ENCODE results near the gene PARP3. TPM values are rescaled to one million over a fixed set of nuclear protein-coding genes. Genes with fewer than 3 reads are reported as not detected.
"Not testable (repeated sequence)": the region's sequence is repeated elsewhere in the genome, so short reads cannot be mapped to it uniquely, and the experiment has no call there.

PARP3 gene
- total RNA-seq, 1 donor from 2014 or later = 4.6 TPM

DNA sequence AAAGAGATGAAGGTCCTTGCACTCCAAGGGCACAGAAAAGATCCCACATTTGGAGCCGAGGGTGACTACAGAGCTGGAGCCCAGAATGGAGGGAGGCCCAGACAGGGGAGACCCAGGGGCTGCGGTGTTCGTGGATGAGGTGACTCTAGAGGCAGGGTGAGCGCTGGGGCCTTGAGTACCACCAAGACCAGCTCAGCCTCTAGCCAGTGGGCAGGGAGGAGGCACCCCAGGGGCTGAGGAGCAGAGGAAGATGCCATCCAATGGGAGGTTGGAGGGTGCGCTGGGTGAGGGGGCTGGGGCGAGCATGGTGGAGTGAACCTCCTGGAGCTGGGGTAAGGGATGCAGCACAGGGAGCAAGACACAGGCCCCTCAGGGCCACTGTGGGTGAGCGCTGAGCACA lies 13.7 kb upstream of the PARP3 start:
- H3K36me3 Mint-ChIP-seq (ENCODE audit: low read depth) = no peaks in the 10 kb centered on the region

DNA sequence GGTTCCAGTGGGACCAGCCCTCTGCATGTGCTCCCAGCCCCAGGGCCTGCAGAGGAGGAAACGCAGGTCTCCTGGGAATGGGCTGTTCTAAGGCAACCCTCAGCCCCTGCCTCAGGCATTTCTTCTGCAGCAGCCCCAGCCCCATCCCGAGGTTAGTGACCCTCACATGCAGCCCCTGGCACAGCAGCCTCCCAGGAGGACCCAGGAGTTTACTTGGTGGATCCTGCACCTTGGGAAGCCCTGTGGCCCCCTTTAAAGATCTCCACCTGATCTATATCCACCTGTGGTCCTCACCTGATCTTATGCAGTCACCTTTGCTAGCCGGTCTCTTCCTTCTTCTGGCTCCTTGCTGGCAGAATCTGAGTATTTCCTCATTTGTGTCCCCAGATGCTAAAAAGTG lies 13.2 kb upstream of the PARP3 start:
- H3K4me3 Mint-ChIP-seq; H3K36me3 Mint-ChIP-seq (ENCODE audit: low read depth); DNase-seq (ENCODE audit: low read depth, low spot score); H3K27me3 Mint-ChIP-seq (ENCODE audit: low read depth); H3K27ac Mint-ChIP-seq (ENCODE audit: unreplicated experiment); H3K9me3 Mint-ChIP-seq; H3K4me1 Mint-ChIP-seq: not testable (repeated sequence)

More for the DNA sequence above, 13.7 kb upstream of the PARP3 start:
- H3K27me3 Mint-ChIP-seq (ENCODE audit: low read depth) = no peaks in the 10 kb centered on the region
- H3K4me3 Mint-ChIP-seq = no peak overlapping the region
- DNase-seq (ENCODE audit: low read depth, low spot score) = no peak
- TF ChIP-seq CTCF (conservative IDR thresholded peaks at IDR 0.05) = no peak
- no peak overlapping the region for H3K27ac Mint-ChIP-seq (ENCODE audit: unreplicated experiment)
- no peaks in the 10 kb centered on the region for H3K4me1 Mint-ChIP-seq
- H3K9me3 Mint-ChIP-seq = no peaks in the 10 kb centered on the region

GRCh38 chr3:51929420-51930003 lies 12.7 kb upstream of the PARP3 start:
- no peak overlapping the region for H3K27ac Mint-ChIP-seq (ENCODE audit: unreplicated experiment)
- H3K36me3 Mint-ChIP-seq (ENCODE audit: low read depth) = no peaks in the 10 kb centered on the region
- DNase-seq (ENCODE audit: low read depth, low spot score) = no peak
- H3K9me3 Mint-ChIP-seq = no peaks in the 10 kb centered on the region
- H3K27me3 Mint-ChIP-seq (ENCODE audit: low read depth) = no peaks in the 10 kb centered on the region
- H3K4me1 Mint-ChIP-seq = no peaks in the 10 kb centered on the region
- no peak for TF ChIP-seq CTCF (conservative IDR thresholded peaks at IDR 0.05)
- H3K4me3 Mint-ChIP-seq = no peak overlapping the region

- H3K4me1 Mint-ChIP-seq = no peaks in the 10 kb centered on the region
Measured at GRCh38 chr3:51930439-51930838, 11.7 kb upstream of the PARP3 start.

DNA sequence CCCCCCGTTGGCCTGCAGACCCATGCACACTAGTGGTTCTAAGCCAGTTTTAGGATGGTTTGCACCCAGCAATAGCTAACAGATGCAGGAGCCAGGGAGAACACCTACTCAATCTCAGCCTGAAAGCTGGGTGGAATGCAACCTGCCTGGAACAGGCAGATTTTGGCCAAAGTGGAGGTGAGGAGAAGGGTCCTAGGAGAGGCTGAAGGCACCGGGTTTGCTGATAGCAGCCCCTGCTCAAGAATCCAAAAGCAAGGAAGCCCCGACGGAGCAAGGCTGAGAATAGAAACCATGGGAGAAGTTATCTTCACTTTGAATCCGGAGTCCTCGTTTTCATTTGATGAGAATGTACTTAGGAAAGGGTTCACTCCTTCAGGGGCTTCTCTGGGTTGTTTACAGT lies 10.4 kb upstream of the PARP3 start:
- no peak for DNase-seq (ENCODE audit: low read depth, low spot score)
- H3K4me3 Mint-ChIP-seq = no peak overlapping the region
- no peaks in the 10 kb centered on the region for H3K4me1 Mint-ChIP-seq
- no peak overlapping the region for H3K27ac Mint-ChIP-seq (ENCODE audit: unreplicated experiment)
- H3K9me3 Mint-ChIP-seq = no peaks in the 10 kb centered on the region
- H3K27me3 Mint-ChIP-seq (ENCODE audit: low read depth) = no peaks in the 10 kb centered on the region
- no peaks in the 10 kb centered on the region for H3K36me3 Mint-ChIP-seq (ENCODE audit: low read depth)
- TF ChIP-seq CTCF (conservative IDR thresholded peaks at IDR 0.05) = no peak

More at GRCh38 chr3:51930439-51930838, 11.7 kb upstream of the PARP3 start:
- no peak for TF ChIP-seq CTCF (conservative IDR thresholded peaks at IDR 0.05)
- H3K36me3 Mint-ChIP-seq (ENCODE audit: low read depth) = no peaks in the 10 kb centered on the region
- no peak overlapping the region for H3K27ac Mint-ChIP-seq (ENCODE audit: unreplicated experiment)
- DNase-seq (ENCODE audit: low read depth, low spot score) = no peak
- H3K9me3 Mint-ChIP-seq = no peaks in the 10 kb centered on the region
- H3K4me3 Mint-ChIP-seq = no peak overlapping the region
- no peaks in the 10 kb centered on the region for H3K27me3 Mint-ChIP-seq (ENCODE audit: low read depth)

DNA sequence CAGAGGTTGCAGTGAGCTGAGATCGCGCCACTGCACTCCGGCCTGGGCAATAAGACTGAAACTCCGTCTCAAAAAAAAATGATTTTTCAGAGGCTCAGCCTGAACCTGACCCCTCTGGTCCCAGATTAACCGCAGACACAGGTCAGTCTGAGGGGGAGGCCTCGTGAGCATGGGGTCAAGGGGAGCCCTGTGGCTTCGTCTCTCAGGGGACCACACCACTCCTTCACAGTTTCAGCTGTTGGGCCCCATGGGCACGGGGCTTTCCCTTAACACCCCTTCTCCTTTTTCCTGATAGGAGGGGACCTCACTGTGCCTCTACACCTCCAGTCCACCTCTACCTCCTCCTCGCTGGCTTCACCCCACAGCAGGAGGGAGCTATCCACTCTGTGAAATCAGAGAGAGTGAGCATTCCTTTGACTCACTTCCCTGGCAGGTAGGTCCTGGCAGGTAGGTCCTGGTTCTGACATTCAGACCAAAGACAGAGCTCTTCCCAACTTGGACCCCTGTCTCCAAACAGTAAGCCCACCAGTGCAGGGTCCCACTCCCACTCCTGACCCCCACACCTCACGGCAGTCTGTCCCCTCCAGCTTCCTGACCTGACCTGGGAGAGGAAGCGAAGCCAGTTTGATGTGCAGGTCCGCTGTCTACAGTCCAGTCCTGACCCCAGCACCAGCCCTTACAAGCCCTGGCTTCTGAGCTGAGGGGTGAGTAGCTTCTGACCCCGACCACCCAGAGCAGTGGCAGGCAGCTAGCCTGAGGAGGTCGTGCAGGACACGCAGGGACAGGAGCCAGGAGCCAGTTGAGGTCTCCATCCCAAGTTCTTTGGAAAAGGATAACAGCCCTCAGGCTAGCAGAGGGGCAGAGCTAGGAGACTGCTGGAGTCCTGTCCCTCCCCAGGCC lies 9.4 kb upstream of the PARP3 start:
- DNase-seq (ENCODE audit: low read depth, low spot score) = no peak
- H3K36me3 Mint-ChIP-seq (ENCODE audit: low read depth) = no peaks in the 10 kb centered on the region
- H3K27ac Mint-ChIP-seq (ENCODE audit: unreplicated experiment) = no peak overlapping the region
- TF ChIP-seq CTCF (conservative IDR thresholded peaks at IDR 0.05) = no peak
- no peaks in the 10 kb centered on the region for H3K9me3 Mint-ChIP-seq
- H3K4me3 Mint-ChIP-seq = no peak overlapping the region
- no peaks in the 10 kb centered on the region for H3K27me3 Mint-ChIP-seq (ENCODE audit: low read depth)
- H3K4me1 Mint-ChIP-seq = no peaks in the 10 kb centered on the region

All from neural crest cell (in vitro differentiated cells).